Skeletal muscle tissue (tissue), 4 donors: ENCODE measurements around the gene YIF1A. TPM values are rescaled to one million over a fixed set of nuclear protein-coding genes. Genes with fewer than 3 reads are reported as not detected.
"Not testable (repeated sequence)": the region's sequence is repeated elsewhere in the genome, so short reads cannot be mapped to it uniquely, and the experiment has no call there.

ENCODE experiments used
- H3K27ac ChIP-seq: one replicate; pipeline ENCODE4 v1.7.0; 2013; ENCODE audit warnings: mild to moderate bottlenecking, low read depth, low read length, inconsistent platforms
- H3K27me3 ChIP-seq, 3 donors: one replicate each; pipeline ENCODE4 v1.7.0; 2013; ENCODE audit warnings: low read length in 3 of 3; ENCODE audit not compliant: control insufficient read depth in 3 of 3, insufficient read depth in 3 of 3
- H3K36me3 ChIP-seq, 3 donors: one replicate each; pipeline ENCODE4 v1.7.0; 2013; ENCODE audit warnings: low read length in 3 of 3; ENCODE audit not compliant: control insufficient read depth in 3 of 3, insufficient read depth in 3 of 3
- H3K4me1 ChIP-seq, 3 donors: one replicate each; pipeline ENCODE4 v1.7.0; 2013; ENCODE audit warnings: low read length in 3 of 3, mild to moderate bottlenecking in 3 of 3; ENCODE audit not compliant: control insufficient read depth in 3 of 3, insufficient read depth in 3 of 3
- H3K4me3 ChIP-seq, 3 donors: one replicate each; pipeline ENCODE4 v1.7.0; 2013; ENCODE audit warnings: low read length in 3 of 3
- H3K9ac ChIP-seq, 3 donors: one replicate each; pipeline ENCODE4 v1.7.0; 2013; ENCODE audit warnings: low read length in 3 of 3, mild to moderate bottlenecking in 3 of 3, moderate library complexity in 2 of 3, low read depth in 1 of 3
- H3K9me3 ChIP-seq, 3 donors: one replicate each; pipeline ENCODE4 v1.7.0; 2013; ENCODE audit warnings: low read length in 3 of 3; ENCODE audit not compliant: control insufficient read depth in 3 of 3
- total RNA-seq: library from RNA; depleted of rRNA; stranded (reverse); fragments of >200 nt; gene quantifications from one replicate; pipeline ENCODE4 v1.2.3, GENCODE V29; 2014
- donor health status: Osteomylitis.

YIF1A gene
- total RNA-seq, 1 donor from 2014 or later: 57.4 TPM

DNA sequence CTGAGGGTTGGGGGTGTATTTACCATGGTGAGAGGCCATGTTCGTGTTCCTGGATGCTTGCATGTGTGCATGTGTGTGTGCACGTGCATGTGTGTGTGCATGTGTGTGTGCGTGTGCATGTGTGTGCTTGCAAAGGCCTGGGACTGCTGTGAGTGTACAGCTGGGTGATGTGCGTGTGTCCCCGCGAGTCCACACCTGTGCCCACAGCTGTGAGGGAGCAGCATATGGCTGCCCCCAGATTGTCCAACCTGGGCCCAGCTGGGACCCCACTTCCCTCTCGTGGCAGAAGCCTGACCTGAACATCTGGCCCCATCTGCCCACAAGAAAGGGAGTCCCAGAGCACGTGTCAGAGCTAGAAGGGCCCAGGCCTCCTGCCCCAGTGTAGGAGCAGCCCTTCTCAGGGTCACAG is 36.3 kb upstream of the YIF1A start:
- Histone ChIP-seq H3K36me3 (no peaks in the 10 kb centered on the region), H3K27ac (peak overlapping the region; percentile 64), H3K9ac (no peak overlapping the region), H3K27me3 (no peaks in the 10 kb centered on the region), H3K9me3 (no peaks in the 10 kb centered on the region), H3K4me1 (peaks cover 27 to 41% (median 37%) of the 10 kb centered on the region in 3 donors), H3K4me3 (no peak overlapping the region)

DNA sequence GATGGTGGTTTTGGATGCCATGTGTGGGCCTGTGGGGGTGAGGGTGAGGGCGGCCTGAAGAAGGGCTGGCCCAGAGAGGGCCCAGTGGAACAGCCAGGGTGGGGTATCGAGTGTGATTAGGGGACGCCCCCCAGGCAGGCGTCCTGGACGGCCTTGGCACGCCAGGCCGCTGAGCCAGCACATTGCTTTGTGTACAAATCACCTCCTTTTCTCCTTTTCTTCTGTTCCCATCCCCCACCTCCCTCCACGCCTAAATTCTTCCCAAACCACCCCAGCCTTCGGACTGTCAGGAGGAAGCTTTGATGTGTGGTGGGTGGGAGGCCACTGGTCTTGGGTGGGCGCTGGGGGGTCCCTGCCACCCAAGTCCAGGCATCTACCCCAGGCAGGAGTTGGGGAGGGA is 35.7 kb upstream of the YIF1A start:
- Histone ChIP-seq H3K9ac (no peak overlapping the region), H3K36me3 (no peaks in the 10 kb centered on the region), H3K4me3 (no peak overlapping the region), H3K27me3 (no peaks in the 10 kb centered on the region), H3K9me3 (no peaks in the 10 kb centered on the region), H3K27ac (no peak overlapping the region), H3K4me1 (peaks cover 27 to 41% (median 37%) of the 10 kb centered on the region in 3 donors)

DNA sequence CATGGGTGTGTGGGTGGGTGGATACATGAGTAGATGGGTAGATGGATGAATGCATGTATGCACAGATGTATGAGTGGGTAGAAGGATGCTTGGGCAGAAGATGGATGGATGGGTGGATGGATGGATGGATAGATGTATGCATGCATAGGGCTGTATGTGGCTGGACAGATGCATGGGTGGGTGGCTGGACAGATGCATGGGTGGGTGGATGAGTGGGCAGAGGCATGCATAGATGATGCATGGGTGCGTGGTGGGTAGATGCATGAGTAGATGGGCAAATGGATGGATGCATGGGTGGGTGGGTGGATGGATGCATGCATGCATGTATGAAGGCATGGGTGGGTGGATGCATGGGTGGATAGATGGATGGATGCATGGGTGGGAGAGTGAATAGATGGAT is 34.7 kb upstream of the YIF1A start:
- Histone ChIP-seq H3K27me3 (no peaks in the 10 kb centered on the region), H3K9ac (no peak overlapping the region), H3K4me3 (no peak overlapping the region), H3K27ac (no peak overlapping the region), H3K9me3 (no peaks in the 10 kb centered on the region), H3K36me3 (no peaks in the 10 kb centered on the region), H3K4me1 (peaks cover 27 to 39% (median 34%) of the 10 kb centered on the region in 3 donors)

DNA sequence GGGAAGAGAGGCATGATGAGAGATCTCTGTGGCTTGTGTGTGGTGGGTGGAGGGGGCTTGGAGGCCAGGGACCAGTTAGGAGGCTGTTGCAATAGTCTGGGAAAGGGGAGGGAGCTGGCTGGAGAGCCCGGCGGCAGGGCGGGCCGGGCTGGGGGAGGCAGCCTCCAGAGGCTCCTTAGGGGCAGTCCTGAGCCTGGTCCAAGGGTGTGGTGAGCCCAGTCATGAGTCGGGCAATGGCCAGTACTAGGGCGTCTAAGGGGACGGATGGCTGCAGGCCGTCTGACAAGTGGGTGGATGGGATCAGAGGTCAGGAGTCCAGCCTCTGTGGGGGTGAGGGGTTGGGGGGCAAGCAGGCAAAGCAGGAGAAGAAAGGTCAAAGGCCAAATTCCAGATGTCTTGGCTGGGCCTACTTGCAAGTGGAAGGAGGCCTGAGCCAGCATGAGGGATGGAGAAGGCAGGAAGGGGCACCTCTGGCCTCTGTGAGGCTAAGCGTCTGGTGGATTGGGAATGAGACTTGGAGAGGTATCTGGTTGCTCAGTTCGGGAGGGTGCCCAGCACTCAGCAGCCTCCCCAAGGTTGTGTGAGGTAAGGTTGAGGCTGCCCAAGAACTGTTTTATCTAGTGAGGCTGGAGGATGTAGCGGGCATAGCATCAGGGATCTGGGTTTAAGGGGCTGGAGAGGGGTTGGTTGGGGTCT is 33.9 kb upstream of the YIF1A start:
- Histone ChIP-seq H3K4me3 (no peak overlapping the region), H3K4me1 (peaks cover 27 to 39% (median 32%) of the 10 kb centered on the region in 3 donors), H3K9ac (no peak overlapping the region), H3K27me3 (no peaks in the 10 kb centered on the region), H3K9me3 (no peaks in the 10 kb centered on the region), H3K36me3 (no peaks in the 10 kb centered on the region), H3K27ac (peak overlapping the region; percentile 44)

DNA sequence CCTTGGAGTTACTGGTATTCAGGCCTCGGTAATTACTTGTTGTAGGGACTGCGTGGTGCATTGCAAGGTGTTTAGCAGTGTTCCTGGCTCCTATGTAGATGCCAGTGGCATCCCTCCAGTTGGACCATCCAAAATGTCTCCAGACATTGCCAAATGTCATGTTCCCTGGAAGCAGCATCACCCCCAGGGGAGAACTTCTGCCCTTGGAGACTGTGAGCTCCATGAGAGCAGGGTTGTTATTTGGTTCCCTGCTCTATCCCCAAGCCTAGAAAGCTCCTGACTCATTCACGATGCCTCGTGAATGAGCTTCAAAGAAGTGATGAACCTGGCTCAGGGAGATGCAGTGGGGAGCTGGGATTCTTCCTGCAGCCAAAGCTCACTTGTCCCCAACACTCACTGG is 32.7 kb upstream of the YIF1A start:
- Histone ChIP-seq H3K4me1 (peaks cover 18 to 36% (median 26%) of the 10 kb centered on the region in 3 donors), H3K36me3 (no peaks in the 10 kb centered on the region), H3K9me3 (no peaks in the 10 kb centered on the region), H3K27ac (peak overlapping the region; percentile 44), H3K9ac (no peak overlapping the region), H3K4me3 (no peak overlapping the region), H3K27me3 (peaks cover 0 to 2% (median 2%) of the 10 kb centered on the region in 3 donors)

DNA sequence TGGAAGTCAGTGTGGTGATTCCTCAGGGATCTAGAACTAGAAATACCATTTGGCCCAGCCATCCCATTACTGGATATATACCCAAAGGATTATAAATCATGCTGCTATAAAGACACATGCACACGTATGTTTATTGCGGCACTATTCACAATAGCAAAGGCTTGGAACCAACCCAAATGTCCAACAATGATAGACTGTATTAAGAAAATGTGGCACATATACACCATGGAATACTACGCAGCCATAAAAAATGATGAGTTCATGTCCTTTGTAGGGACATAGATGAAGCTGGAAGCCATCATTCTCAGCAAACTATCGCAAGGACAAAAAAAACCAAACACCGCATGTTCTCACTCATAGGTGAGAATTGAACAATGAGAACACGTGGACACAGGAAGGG is 31.8 kb upstream of the YIF1A start:
- not testable (repeated sequence) for H3K9me3 ChIP-seq, H3K4me3 ChIP-seq, H3K36me3 ChIP-seq, H3K27ac ChIP-seq, H3K9ac ChIP-seq
- H3K27me3 ChIP-seq: peaks cover 7 to 11% (median 10%) of the 10 kb centered on the region in 3 donors
- peaks cover 20 to 41% (median 25%) of the 10 kb centered on the region in 3 donors for H3K4me1 ChIP-seq

DNA sequence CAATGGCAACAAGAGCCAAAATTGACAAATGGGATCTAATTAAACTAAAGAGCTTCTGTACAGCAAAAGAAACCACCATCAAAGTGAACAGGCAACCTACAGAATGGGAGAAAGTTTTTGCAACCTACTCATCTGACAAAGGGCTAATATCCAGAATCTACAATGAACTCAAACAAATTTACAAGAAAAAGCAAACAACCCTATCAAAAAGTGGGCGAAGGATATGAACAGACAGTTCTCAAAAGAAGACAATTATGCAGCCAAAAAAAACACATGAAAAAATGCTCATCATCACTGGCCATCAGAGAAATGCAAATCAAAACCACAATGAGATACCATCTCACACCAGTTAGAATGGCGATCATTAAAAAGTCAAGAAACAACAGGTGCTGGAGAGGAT is 31.3 kb upstream of the YIF1A start:
- not testable (repeated sequence) for H3K36me3 ChIP-seq

DNA sequence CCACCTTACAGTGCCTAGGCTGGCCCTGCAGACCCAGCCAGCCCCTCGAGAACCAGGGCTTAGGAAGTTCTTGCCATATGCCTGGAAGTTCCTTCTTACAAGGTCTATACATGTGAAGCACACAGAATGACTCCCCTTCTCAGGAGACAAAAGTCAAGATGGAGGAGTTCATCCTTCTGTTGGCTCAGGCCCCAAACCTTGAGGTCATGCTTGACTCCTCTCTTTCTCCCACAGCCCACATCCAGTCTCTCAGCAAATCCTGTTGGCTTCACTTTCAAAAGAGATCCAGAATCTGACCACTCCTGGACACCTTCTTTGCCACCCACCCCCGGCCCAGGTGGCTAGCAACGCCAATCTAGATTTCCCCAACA is 29.6 kb upstream of the YIF1A start:
- peak overlapping the region in 1 of 3 donors; percentile 45 for H3K9ac ChIP-seq
- H3K27me3 ChIP-seq: peaks cover 18 to 27% (median 22%) of the 10 kb centered on the region in 3 donors
- H3K4me3 ChIP-seq: peak overlapping the region in 2 of 3 donors; percentile 1 to 29
- no peaks in the 10 kb centered on the region for H3K36me3 ChIP-seq
- H3K9me3 ChIP-seq: no peaks in the 10 kb centered on the region
- H3K27ac ChIP-seq: peak overlapping the region; percentile 65
- H3K4me1 ChIP-seq: peaks cover 23 to 42% (median 29%) of the 10 kb centered on the region in 3 donors

More for the DNA sequence above, 31.3 kb upstream of the YIF1A start:
- H3K9ac ChIP-seq, H3K4me3 ChIP-seq, H3K9me3 ChIP-seq, H3K27ac ChIP-seq: not testable (repeated sequence)
- H3K27me3 ChIP-seq: peaks cover 11 to 15% (median 14%) of the 10 kb centered on the region in 3 donors
- peaks cover 20 to 42% (median 24%) of the 10 kb centered on the region in 3 donors for H3K4me1 ChIP-seq

DNA sequence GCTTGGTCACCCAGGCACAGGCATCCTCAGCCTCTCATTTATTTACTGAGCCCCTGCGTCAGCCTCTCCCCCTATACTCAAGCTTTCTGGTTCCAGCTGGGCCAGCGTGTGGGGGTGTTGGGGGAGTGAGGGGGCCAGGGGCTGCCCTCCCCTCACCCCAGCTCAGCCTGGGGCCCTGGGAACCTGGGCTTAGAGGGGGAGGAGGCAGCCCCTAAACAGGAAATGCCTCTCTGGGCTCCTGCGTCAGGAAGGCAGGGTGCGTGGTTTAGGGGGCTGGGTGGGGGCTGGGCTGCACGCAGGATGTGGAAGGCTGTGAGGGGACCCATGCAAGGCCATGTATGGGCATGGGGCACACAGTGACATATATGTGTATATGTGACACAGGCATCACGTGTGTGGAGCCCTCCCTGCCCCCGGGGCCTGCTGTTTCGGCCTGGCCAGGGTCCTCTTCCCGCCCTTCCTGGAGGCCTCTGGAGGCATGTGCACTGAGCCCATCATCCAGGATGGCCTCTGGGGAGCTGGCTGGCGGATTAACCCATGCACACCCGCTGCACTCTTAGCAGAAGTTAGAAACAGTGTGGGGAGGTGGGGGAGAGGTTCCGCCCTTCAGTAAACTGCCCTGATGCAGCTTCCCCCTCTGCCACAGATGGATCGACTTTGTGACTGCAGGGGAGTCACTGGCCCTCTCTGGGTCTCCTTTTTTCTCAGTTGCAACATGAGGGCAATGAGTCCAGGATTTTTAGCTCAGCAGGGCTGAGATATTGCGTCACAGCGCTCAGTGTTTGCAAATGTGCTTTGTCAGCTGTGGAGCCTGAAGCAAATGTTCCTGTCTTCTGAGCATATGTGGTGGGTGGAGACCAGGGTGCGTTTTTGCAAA is 29.0 kb upstream of the YIF1A start:
- Histone ChIP-seq H3K36me3 (no peaks in the 10 kb centered on the region), H3K9me3 (no peaks in the 10 kb centered on the region), H3K27ac (peak overlapping the region; percentile 65), H3K4me1 (peaks cover 23 to 45% (median 31%) of the 10 kb centered on the region in 3 donors), H3K9ac (peak overlapping the region in 1 of 3 donors; percentile 45), H3K4me3 (peak overlapping the region in 2 of 3 donors; percentile 1 to 35), H3K27me3 (peaks cover 18 to 27% (median 22%) of the 10 kb centered on the region in 3 donors)

DNA sequence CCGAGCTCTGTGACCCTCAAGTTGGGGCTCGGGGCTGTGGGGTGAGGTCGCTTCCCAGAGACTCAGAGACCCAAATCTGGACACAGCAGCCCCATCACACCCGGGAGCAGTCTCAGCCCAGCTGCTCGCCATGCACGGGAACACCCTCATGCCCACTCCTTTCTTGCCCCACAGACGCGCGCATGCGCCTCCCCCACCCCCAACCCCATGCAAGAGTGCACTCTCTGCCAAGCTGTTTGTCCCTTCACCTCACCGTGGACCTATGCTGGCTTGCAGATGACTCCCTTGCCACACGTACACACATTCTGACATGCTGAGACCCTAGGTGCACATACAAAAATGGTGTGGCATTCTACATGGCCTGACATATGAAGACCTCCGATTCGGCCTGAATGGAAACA is 28.4 kb upstream of the YIF1A start:
- Histone ChIP-seq H3K9ac (peak overlapping the region in 1 of 3 donors; percentile 45), H3K27me3 (peaks cover 18 to 27% (median 22%) of the 10 kb centered on the region in 3 donors), H3K4me3 (peak overlapping the region in 2 of 3 donors; percentile 1 to 35), H3K9me3 (no peaks in the 10 kb centered on the region), H3K27ac (peak overlapping the region; percentile 65), H3K4me1 (peaks cover 22 to 46% (median 31%) of the 10 kb centered on the region in 3 donors), H3K36me3 (no peaks in the 10 kb centered on the region)
